Measurements from ENCODE around the gene IDH3G.

DNA sequence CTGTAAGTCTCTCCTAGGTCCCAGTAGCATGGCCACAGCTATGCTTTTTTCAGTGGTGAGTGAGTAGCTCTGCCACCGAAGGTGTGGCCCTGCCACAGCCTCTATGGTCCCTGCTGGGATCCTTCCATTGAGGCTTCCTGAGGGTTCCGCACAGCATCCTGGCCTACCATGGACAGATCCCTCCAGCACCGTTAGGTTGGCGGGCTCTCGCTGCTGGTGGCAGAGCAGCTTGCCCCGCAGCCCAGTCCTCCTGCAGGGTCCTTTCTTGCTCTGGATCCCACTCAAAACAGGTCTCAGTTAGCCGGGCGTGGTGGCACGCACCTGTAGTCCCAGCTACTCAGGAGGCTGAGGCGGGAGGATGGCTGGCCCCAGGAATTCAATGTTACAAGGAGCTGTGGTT is 38.6 kb upstream of the IDH3G start:
- TF ChIP-seq POLR2A (IDR thresholded peaks at IDR 0.05), result no peak
- TF ChIP-seq CTCF (IDR thresholded peaks at IDR 0.05), result no peak

Measured in testis (tissue), 2 donors.